ENCODE data around the gene CRADD.

DNA sequence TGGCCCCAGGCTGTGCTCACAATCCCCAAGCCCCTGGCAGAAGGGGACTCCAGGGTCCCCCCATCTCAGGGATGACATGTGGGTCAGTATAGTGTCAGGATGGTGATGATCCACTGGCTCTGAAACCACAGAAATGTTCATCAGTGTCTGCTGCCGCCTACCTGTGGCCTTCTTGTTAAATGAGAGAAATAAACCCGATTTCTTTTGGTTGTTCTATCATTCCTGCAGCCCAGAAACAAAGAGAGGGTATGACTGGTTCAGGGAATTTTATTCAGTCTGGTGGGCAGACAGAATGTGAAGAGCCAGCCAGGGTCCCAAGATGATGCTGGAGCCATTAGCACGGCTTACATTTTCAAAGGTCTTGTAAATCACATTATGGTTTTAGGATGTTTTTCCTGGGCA, 86.6 kb downstream of the CRADD start:
- TF ChIP-seq, protein P1, sequence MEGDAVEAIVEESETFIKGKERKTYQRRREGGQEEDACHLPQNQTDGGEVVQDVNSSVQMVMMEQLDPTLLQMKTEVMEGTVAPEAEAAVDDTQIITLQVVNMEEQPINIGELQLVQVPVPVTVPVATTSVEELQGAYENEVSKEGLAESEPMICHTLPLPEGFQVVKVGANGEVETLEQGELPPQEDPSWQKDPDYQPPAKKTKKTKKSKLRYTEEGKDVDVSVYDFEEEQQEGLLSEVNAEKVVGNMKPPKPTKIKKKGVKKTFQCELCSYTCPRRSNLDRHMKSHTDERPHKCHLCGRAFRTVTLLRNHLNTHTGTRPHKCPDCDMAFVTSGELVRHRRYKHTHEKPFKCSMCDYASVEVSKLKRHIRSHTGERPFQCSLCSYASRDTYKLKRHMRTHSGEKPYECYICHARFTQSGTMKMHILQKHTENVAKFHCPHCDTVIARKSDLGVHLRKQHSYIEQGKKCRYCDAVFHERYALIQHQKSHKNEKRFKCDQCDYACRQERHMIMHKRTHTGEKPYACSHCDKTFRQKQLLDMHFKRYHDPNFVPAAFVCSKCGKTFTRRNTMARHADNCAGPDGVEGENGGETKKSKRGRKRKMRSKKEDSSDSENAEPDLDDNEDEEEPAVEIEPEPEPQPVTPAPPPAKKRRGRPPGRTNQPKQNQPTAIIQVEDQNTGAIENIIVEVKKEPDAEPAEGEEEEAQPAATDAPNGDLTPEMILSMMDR (IDR thresholded peaks at IDR 0.05): no peak
- TF ChIP-seq EZH2 (IDR thresholded peaks at IDR 0.05): no peak
